ENCODE data around the gene APMAP.
A peak's percentile ranks its signal among the peaks of the same experiment; 100 is the strongest.
"Not testable (repeated sequence)": the region's sequence is repeated elsewhere in the genome, so short reads cannot be mapped to it uniquely, and the experiment has no call there.

Gene APMAP

GRCh38 chr20:25009218-25010145, 16.9 kb upstream of the APMAP start:
- Histone ChIP-seq H3K27ac (ENCODE audit: low read depth, low read length) (peak overlapping the region; percentile 68), H3K9ac (ENCODE audit: low read length) (no peak overlapping the region), H3K4me3 (ENCODE audit: low read length) (no peak overlapping the region), H3K4me1 (ENCODE audit: control insufficient read depth, insufficient read depth, low read length) (peaks cover 28% of the 10 kb centered on the region), H3K27me3 (ENCODE audit: control insufficient read depth, insufficient read depth, low read length) (no peaks in the 10 kb centered on the region), H3K36me3 (ENCODE audit: control insufficient read depth, insufficient read depth, low read length) (peaks cover 40% of the 10 kb centered on the region)

GRCh38 chr20:25008388-25009217, 16.1 kb upstream of the APMAP start:
- Histone ChIP-seq H3K36me3 (ENCODE audit: control insufficient read depth, insufficient read depth, low read length) (peaks cover 36% of the 10 kb centered on the region), H3K27ac (ENCODE audit: low read depth, low read length) (no peak overlapping the region), H3K4me3 (ENCODE audit: low read length) (no peak overlapping the region), H3K9ac (ENCODE audit: low read length) (no peak overlapping the region), H3K27me3 (ENCODE audit: control insufficient read depth, insufficient read depth, low read length) (no peaks in the 10 kb centered on the region), H3K4me1 (ENCODE audit: control insufficient read depth, insufficient read depth, low read length) (peaks cover 28% of the 10 kb centered on the region)

GRCh38 chr20:25007491-25008305, 15.1 kb upstream of the APMAP start:
- H3K27me3 ChIP-seq (ENCODE audit: control insufficient read depth, insufficient read depth, low read length): no peaks in the 10 kb centered on the region
- no peak overlapping the region for H3K9ac ChIP-seq (ENCODE audit: low read length)
- H3K4me1 ChIP-seq (ENCODE audit: control insufficient read depth, insufficient read depth, low read length): peaks cover 28% of the 10 kb centered on the region
- H3K36me3 ChIP-seq (ENCODE audit: control insufficient read depth, insufficient read depth, low read length): peaks cover 28% of the 10 kb centered on the region
- H3K27ac ChIP-seq (ENCODE audit: low read depth, low read length): peak overlapping the region; percentile 70
- no peak overlapping the region for H3K4me3 ChIP-seq (ENCODE audit: low read length)

GRCh38 chr20:25006431-25007167, 14.0 kb upstream of the APMAP start:
- H3K9ac ChIP-seq (ENCODE audit: low read length): no peak overlapping the region
- no peak overlapping the region for H3K4me3 ChIP-seq (ENCODE audit: low read length)
- H3K4me1 ChIP-seq (ENCODE audit: control insufficient read depth, insufficient read depth, low read length): peaks cover 28% of the 10 kb centered on the region
- no peaks in the 10 kb centered on the region for H3K27me3 ChIP-seq (ENCODE audit: control insufficient read depth, insufficient read depth, low read length)
- H3K36me3 ChIP-seq (ENCODE audit: control insufficient read depth, insufficient read depth, low read length): peaks cover 18% of the 10 kb centered on the region
- peak overlapping the region; percentile 70 for H3K27ac ChIP-seq (ENCODE audit: low read depth, low read length)

DNA sequence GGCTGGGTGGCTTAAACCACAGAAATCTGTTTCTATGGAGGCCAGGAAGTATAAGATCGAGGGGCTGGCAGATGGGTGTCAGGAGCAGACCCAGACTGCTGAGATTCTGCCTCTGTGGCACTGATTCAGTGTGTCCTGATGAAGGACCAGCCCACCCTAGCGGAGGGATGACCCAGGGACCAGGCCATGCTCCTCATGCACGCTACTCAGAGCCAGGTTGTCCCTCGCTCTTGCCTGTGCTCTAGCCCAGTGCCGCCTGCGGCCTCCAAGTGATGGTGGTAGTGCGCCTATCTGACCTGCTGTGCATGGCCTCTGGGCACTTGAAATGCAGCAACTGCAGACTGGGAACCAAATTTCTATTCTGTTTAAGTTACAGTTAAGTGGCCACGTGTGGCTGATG, 13.1 kb upstream of the APMAP start:
- Histone ChIP-seq H3K9ac (ENCODE audit: low read length) (no peak overlapping the region), H3K27ac (ENCODE audit: low read depth, low read length) (peak overlapping the region; percentile 70), H3K36me3 (ENCODE audit: control insufficient read depth, insufficient read depth, low read length) (peaks cover 17% of the 10 kb centered on the region), H3K27me3 (ENCODE audit: control insufficient read depth, insufficient read depth, low read length) (no peaks in the 10 kb centered on the region), H3K4me3 (ENCODE audit: low read length) (no peak overlapping the region), H3K4me1 (ENCODE audit: control insufficient read depth, insufficient read depth, low read length) (peaks cover 29% of the 10 kb centered on the region)

DNA sequence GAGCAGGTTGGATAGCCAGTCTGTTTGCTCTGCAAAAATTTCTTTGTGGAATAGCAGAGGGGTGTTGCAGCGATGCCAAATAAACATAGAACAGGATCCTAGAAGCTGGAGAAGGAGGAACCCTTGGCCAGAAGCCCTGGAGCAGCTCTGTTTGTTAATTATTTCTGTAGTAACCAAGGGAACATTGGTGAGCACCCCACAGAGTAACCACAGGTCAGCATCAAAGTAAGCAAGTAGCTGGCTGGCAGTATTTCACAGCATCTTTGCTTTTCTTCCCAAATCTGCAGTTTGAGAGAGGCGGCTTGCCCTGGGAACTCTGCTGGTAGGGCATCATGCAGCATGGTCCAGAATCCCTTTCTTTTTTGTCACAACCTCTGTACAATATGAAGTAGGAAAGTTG, 12.7 kb upstream of the APMAP start:
- H3K36me3 ChIP-seq (ENCODE audit: control insufficient read depth, insufficient read depth, low read length): peaks cover 12% of the 10 kb centered on the region
- no peaks in the 10 kb centered on the region for H3K27me3 ChIP-seq (ENCODE audit: control insufficient read depth, insufficient read depth, low read length)
- H3K4me1 ChIP-seq (ENCODE audit: control insufficient read depth, insufficient read depth, low read length): peaks cover 33% of the 10 kb centered on the region
- peak overlapping the region; percentile 70 for H3K27ac ChIP-seq (ENCODE audit: low read depth, low read length)
- H3K4me3 ChIP-seq (ENCODE audit: low read length): no peak overlapping the region
- no peak overlapping the region for H3K9ac ChIP-seq (ENCODE audit: low read length)

DNA sequence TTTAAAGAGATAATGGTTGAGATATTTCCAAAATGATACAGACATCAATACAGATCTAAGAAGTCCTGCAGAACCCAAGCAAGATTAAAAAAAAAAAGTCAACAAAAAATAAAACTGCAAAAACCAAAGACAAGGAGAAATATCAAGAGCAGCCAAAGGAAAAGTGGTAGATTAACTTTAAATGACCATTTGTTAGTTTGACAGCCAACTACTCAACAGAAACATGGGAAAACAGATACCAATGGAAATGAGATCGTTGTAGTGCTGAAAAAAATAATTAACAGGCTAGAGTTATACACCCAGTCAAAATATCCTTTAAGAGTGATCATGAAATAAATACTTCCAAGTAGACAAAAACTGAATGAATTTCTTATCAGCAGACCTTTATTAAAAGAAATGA, 10.5 kb upstream of the APMAP start:
- H3K27ac ChIP-seq (ENCODE audit: low read depth, low read length): no peak overlapping the region
- H3K36me3 ChIP-seq (ENCODE audit: control insufficient read depth, insufficient read depth, low read length): peaks cover 4% of the 10 kb centered on the region
- no peaks in the 10 kb centered on the region for H3K27me3 ChIP-seq (ENCODE audit: control insufficient read depth, insufficient read depth, low read length)
- H3K4me1 ChIP-seq (ENCODE audit: control insufficient read depth, insufficient read depth, low read length): peaks cover 29% of the 10 kb centered on the region
- H3K9ac ChIP-seq (ENCODE audit: low read length): no peak overlapping the region
- H3K4me3 ChIP-seq (ENCODE audit: low read length): no peak overlapping the region

- peaks cover 21% of the 10 kb centered on the region for H3K4me1 ChIP-seq (ENCODE audit: control insufficient read depth, insufficient read depth, low read length)
- not testable (repeated sequence) for H3K9ac ChIP-seq (ENCODE audit: low read length); H3K27ac ChIP-seq (ENCODE audit: low read depth, low read length); H3K36me3 ChIP-seq (ENCODE audit: control insufficient read depth, insufficient read depth, low read length); H3K4me3 ChIP-seq (ENCODE audit: low read length); H3K27me3 ChIP-seq (ENCODE audit: control insufficient read depth, insufficient read depth, low read length)
Measured at GRCh38 chr20:25001323-25001722, 8.8 kb upstream of the APMAP start.

- Histone ChIP-seq H3K4me3 (ENCODE audit: low read length) (no peak overlapping the region), H3K27me3 (ENCODE audit: control insufficient read depth, insufficient read depth, low read length) (no peaks in the 10 kb centered on the region), H3K4me1 (ENCODE audit: control insufficient read depth, insufficient read depth, low read length) (peaks cover 20% of the 10 kb centered on the region), H3K9ac (ENCODE audit: low read length) (no peak overlapping the region), H3K36me3 (ENCODE audit: control insufficient read depth, insufficient read depth, low read length) (no peaks in the 10 kb centered on the region), H3K27ac (ENCODE audit: low read depth, low read length) (peak overlapping the region; percentile 37)
Measured at GRCh38 chr20:25000268-25000801, 7.8 kb upstream of the APMAP start.

DNA sequence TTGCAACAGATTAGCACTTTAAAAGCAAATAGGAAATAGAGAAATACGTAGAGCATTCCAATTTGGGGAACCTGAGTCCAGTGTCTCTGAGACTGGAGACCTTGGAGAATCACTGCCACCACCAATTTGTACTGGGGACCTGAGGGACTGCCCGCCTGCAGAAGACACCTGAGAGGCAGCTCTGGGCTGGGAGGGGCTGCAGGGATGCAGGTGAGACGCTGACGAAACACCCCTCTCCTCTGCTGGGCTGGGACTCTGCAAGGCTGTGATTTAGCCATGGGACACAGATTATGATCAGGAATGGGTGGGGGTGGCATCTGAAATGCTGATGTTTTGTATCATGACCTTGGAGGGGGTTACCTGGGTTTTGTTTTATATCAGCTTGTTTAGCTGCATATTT, 7.0 kb upstream of the APMAP start:
- no peak overlapping the region for H3K9ac ChIP-seq (ENCODE audit: low read length)
- H3K27me3 ChIP-seq (ENCODE audit: control insufficient read depth, insufficient read depth, low read length): no peaks in the 10 kb centered on the region
- H3K4me3 ChIP-seq (ENCODE audit: low read length): no peak overlapping the region
- H3K36me3 ChIP-seq (ENCODE audit: control insufficient read depth, insufficient read depth, low read length): no peaks in the 10 kb centered on the region
- no peak overlapping the region for H3K27ac ChIP-seq (ENCODE audit: low read depth, low read length)
- H3K4me1 ChIP-seq (ENCODE audit: control insufficient read depth, insufficient read depth, low read length): peaks cover 23% of the 10 kb centered on the region

DNA sequence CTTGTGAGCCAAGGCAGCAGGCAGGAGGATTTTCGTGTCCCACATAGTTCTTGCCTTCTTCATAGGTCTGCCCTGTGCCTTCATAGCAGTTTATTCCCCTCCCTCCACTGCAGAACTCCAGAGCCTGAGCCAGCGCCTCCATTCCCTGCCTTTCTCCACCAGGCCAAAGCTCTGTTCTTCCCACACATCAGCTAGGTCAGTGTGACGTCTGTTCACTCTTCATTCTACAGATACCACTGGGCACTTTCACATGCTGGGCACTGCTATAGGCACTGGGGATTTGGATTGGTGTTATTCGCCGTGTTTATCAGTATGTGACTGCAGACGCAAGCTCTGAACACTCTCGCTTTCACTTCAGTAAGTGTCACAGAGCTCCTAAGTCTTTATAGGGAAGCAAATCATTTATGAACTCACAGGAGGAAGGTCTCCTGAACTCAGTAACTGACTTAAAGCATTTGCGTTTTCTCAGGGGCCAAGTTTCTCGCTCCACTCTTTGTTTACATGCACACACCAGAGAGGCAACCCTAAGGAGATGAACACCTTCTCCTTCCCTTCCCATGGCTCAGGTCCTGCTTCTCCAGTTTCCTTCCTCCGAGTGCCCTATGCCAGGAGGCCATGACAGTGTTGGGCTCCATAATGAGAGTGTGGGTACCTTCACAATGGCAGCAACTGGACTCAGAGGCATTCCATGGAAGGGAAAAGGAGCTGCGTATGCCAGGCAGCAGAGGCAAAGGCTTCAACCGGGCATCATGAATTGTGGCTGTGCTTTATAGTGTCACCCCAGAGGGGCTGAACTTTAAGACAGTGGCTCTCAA, 6.3 kb upstream of the APMAP start:
- peaks cover 27% of the 10 kb centered on the region for H3K4me1 ChIP-seq (ENCODE audit: control insufficient read depth, insufficient read depth, low read length)
- no peaks in the 10 kb centered on the region for H3K27me3 ChIP-seq (ENCODE audit: control insufficient read depth, insufficient read depth, low read length)
- no peak overlapping the region for H3K9ac ChIP-seq (ENCODE audit: low read length)
- no peak overlapping the region for H3K4me3 ChIP-seq (ENCODE audit: low read length)
- H3K36me3 ChIP-seq (ENCODE audit: control insufficient read depth, insufficient read depth, low read length): no peaks in the 10 kb centered on the region
- peak overlapping the region; percentile 56 for H3K27ac ChIP-seq (ENCODE audit: low read depth, low read length)

Measured in rectal smooth muscle tissue (tissue), 1 donor.